Measurements from ENCODE around the gene SEMA3C. TPM values are rescaled to one million over a fixed set of nuclear protein-coding genes. Genes with fewer than 3 reads are reported as not detected.

The SEMA3C gene
- total RNA-seq, 4 donors from 2014 or later = 117 to 181 (median 158) TPM

- H3K27me3 ChIP-seq = no peaks in the 10 kb centered on the region
- TF ChIP-seq, protein P1, sequence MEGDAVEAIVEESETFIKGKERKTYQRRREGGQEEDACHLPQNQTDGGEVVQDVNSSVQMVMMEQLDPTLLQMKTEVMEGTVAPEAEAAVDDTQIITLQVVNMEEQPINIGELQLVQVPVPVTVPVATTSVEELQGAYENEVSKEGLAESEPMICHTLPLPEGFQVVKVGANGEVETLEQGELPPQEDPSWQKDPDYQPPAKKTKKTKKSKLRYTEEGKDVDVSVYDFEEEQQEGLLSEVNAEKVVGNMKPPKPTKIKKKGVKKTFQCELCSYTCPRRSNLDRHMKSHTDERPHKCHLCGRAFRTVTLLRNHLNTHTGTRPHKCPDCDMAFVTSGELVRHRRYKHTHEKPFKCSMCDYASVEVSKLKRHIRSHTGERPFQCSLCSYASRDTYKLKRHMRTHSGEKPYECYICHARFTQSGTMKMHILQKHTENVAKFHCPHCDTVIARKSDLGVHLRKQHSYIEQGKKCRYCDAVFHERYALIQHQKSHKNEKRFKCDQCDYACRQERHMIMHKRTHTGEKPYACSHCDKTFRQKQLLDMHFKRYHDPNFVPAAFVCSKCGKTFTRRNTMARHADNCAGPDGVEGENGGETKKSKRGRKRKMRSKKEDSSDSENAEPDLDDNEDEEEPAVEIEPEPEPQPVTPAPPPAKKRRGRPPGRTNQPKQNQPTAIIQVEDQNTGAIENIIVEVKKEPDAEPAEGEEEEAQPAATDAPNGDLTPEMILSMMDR (IDR thresholded peaks at IDR 0.05) = no peak
- no peak for TF ChIP-seq POLR2A (IDR thresholded peaks at IDR 0.05; ENCODE audit: low read depth)
- TF ChIP-seq EP300 (IDR thresholded peaks at IDR 0.05) = no peak
- no peak for TF ChIP-seq POLR2AphosphoS5 (IDR thresholded peaks at IDR 0.05)
- 82% methylated on average over 3 of the region's 3 CpGs for WGBS
- H3K36me3 ChIP-seq = no peaks in the 10 kb centered on the region
- intact Hi-C loops (cut with DNase I) = no loop called here
- no peak for DNase-seq (ENCODE audit: extremely low spot score)
- peaks cover 43 to 97% (median 87%) of the 10 kb centered on the region in 4 donors for H3K4me1 ChIP-seq
- H3K4me3 ChIP-seq = no peak overlapping the region
- H3K9me3 ChIP-seq = no peaks in the 10 kb centered on the region
- H3K27ac ChIP-seq (replicated peaks in 1 of 4) = peak overlapping the region in 1 of 4 donors; percentile 50
Observed at GRCh38 chr7:80829527-80829926, 89.3 kb downstream of the SEMA3C start.

GRCh38 chr7:80827239-80827633 is 91.6 kb downstream of the SEMA3C start:
- Histone ChIP-seq H3K27me3 (no peaks in the 10 kb centered on the region), H3K9me3 (no peaks in the 10 kb centered on the region), H3K36me3 (no peaks in the 10 kb centered on the region), H3K4me3 (no peak overlapping the region), H3K27ac (replicated peaks in 1 of 4) (peak overlapping the region; percentile 39 to 62 (median 46)), H3K4me1 (peaks cover 29 to 86% (median 82%) of the 10 kb centered on the region in 4 donors)
- WGBS = 19% methylated on average over 1 of the region's 1 CpG
- intact Hi-C loops (cut with DNase I) = no loop called here
- TF ChIP-seq, protein P1 (IDR thresholded peaks at IDR 0.05) = no peak
- no peak for TF ChIP-seq POLR2A (IDR thresholded peaks at IDR 0.05; ENCODE audit: low read depth)
- TF ChIP-seq POLR2AphosphoS5 (IDR thresholded peaks at IDR 0.05) = no peak
- no peak for TF ChIP-seq EP300 (IDR thresholded peaks at IDR 0.05)
- no peak for DNase-seq (ENCODE audit: extremely low spot score)

DNA sequence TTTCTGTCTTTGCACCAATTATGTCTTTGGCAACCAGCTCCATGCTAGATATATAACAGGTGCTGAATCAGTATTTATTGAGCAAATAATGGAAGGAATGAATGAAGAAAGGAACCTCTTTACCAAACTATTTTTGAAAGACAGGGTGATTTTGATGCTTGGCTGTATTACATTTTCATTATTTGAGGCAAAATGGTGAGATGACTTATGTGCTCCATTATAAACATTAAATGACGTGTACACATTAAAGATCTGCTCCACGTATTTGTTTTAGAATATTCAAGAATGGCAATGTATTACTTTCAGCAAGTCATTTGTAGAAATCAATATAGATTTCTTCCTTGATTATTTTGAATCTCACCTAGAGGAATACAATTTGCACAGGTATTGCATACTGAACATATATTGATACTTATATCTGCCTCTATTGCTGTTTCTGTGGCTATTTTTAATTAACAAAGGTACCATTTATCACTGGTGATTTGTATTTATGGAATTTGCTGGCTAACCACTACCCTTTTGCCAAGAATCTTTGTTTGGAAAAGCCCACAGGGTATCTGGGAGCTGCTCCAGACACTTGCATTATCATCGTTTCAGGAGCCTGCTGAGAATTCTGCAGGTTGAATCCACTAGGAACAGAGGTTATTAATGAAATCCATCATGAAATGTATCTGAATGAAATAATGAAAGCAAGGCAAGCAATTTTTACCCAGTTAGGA is 92.2 kb downstream of the SEMA3C start:
- Histone ChIP-seq H3K4me3 (no peak overlapping the region), H3K27me3 (no peaks in the 10 kb centered on the region), H3K27ac (replicated peaks in 1 of 4) (peak overlapping the region; percentile 39 to 62 (median 46)), H3K4me1 (peaks cover 29 to 87% (median 78%) of the 10 kb centered on the region in 4 donors), H3K36me3 (no peaks in the 10 kb centered on the region), H3K9me3 (no peaks in the 10 kb centered on the region)
- 55% methylated on average over 3 of the region's 3 CpGs for WGBS
- DNase-seq (ENCODE audit: extremely low spot score) = no peak
- TF ChIP-seq POLR2A (IDR thresholded peaks at IDR 0.05; ENCODE audit: low read depth) (no peak), POLR2AphosphoS5 (IDR thresholded peaks at IDR 0.05) (no peak), EP300 (IDR thresholded peaks at IDR 0.05) (no peak)
- TF ChIP-seq, protein P1 (IDR thresholded peaks at IDR 0.05) = no peak
- intact Hi-C loops (cut with DNase I) = no loop called here

DNA sequence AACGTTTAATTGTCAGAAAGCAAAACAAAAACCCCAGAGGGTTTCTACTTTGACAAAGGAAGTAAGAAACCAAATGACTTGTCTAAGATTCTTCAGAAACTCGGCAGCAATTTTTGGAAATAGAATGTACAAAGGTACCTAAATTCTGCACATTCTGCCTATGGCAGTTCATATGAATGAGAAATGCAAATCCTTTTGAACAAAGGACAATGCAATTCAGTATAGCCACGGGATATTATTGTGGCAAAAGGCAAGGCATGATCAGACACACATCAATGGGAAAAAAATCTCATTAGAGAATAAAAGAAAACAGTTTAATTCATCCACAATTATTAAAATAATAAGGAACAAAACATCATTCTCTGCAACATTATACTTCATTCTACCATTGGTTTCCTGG is 93.4 kb downstream of the SEMA3C start:
- Histone ChIP-seq H3K36me3 (no peaks in the 10 kb centered on the region), H3K4me1 (peaks cover 18 to 77% (median 67%) of the 10 kb centered on the region in 4 donors), H3K27me3 (no peaks in the 10 kb centered on the region), H3K4me3 (no peak overlapping the region), H3K9me3 (no peaks in the 10 kb centered on the region), H3K27ac (replicated peaks in 1 of 4) (peak overlapping the region in 2 of 4 donors; percentile 50 to 62)
- DNase-seq (ENCODE audit: extremely low spot score) = no peak
- intact Hi-C loops (cut with DNase I) = no loop called here
- no peak for TF ChIP-seq EP300 (IDR thresholded peaks at IDR 0.05)
- TF ChIP-seq, protein P1 (IDR thresholded peaks at IDR 0.05) = no peak
- 66% methylated on average over 3 of the region's 3 CpGs for WGBS
